ENCODE results near the gene AP3D1. TPM values are rescaled to one million over a fixed set of nuclear protein-coding genes. Genes with fewer than 3 reads are reported as not detected.

The AP3D1 gene
- total and polyA plus RNA-seq, 9 of the 15 experiments (the other 6 are each of a cell fraction or from before 2014, with no cell fraction given): 1.2 to 86.1 (median 35.9) TPM

DNA sequence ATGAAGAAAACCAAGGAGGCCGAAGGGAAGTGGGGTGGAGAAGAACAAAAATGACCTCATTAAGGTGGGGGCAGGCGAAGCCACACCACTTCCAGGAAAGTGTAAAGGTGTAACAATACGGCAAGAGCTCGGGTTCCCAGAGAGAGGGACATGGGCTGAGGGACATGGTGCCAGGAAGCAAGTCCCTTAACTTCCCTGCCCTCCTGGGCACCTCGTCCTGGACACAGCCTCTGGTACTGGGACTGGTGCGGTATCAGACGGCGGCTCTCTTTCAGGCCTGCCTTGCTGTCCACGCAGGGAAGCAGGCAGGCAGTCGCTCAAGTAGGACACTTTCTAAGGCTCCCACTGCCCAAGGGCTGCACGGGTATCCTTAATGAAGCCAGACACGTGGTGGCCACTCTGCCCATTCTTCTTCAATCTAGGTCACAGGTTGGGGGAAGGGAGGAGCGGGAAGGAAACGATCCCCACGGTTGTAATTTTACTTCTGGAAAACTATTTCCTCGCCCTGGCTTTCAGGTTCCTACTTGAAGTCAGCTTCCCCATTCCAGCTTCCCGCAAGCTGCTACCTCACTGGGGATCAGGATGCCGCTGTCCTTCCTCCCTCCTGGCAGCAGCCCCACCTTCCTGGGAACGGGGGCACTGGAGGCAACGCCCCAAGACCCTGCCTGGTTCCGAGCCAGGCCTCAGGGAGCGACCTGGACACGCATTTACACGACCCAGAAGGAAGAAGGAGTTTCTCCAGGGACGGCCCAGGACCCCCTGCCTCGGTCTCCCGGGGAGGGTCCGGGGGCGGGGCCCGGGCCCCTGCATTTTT is 1.2 kb downstream of the AP3D1 start:
- H3K27ac ChIP-seq (ENCODE audit: extremely low read depth, low read depth, low read length): peak overlapping the region; percentile 96
- no peak for FAIRE-seq
- intact Hi-C loops (cut with micrococcal nuclease): loop anchor here (5.0 to 10.0 kb wide), 2 partner anchors 242 to 465 kb away; no protein-coding TSS in a partner anchor
- no peak for TF ChIP-seq CEBPG (CRISPR knock-in tag; IDR thresholded peaks at IDR 0.05)
- no peak for TF ChIP-seq CEBPG (tag; conservative IDR thresholded peaks at IDR 0.05 in 1 of 2, IDR thresholded peaks at IDR 0.05 in 1 of 2)
- no peak for TF ChIP-seq GTF2F1 (IDR thresholded peaks at IDR 0.05; ENCODE audit: low read depth, low read length)
- TF ChIP-seq POLR2B (IDR thresholded peaks at IDR 0.05; ENCODE audit: low read depth, partially characterized antibody): peak; percentile 35
- 0 out of 2 replicates have a peak, but pooled peaks have one; percentile 37 for TF ChIP-seq POLR2A (conservative IDR thresholded peaks at IDR 0.05)
- TF ChIP-seq, protein P1, sequence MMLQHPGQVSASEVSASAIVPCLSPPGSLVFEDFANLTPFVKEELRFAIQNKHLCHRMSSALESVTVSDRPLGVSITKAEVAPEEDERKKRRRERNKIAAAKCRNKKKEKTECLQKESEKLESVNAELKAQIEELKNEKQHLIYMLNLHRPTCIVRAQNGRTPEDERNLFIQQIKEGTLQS (IDR thresholded peaks at IDR 0.05): peak; percentile 57
- TF ChIP-seq, protein P1 (CRISPR knock-in tag; conservative IDR thresholded peaks at IDR 0.05): no peak
- TF ChIP-seq ATF7 (IDR thresholded peaks at IDR 0.05): peak; percentile 74
- no peak for TF ChIP-seq YY1 (IDR thresholded peaks at IDR 0.05; ENCODE audit: borderline replicate concordance in 1 of 3, control insufficient read depth in 1 of 3, extremely low read depth in 1 of 3, insufficient read depth in 3 of 3, insufficient read length in 1 of 3, insufficient replicate concordance in 2 of 3, low read depth in 1 of 3, low read length in 2 of 3)
- TF ChIP-seq ETV6 (IDR thresholded peaks at IDR 0.05; ENCODE audit: borderline replicate concordance in 1 of 2, low read depth in 2 of 2, low read length in 1 of 2): peak in 1 of 2 experiments; percentile 52; a peak in 1 of 4 replicates
- TF ChIP-seq ETV6 (CRISPR knock-in tag; IDR thresholded peaks at IDR 0.05; ENCODE audit: borderline replicate concordance): no peak
- 0 out of 4 replicates have a peak, but pooled peaks have one; percentile 11 to 22 for TF ChIP-seq SIN3A (IDR thresholded peaks at IDR 0.05; ENCODE audit: borderline replicate concordance in 2 of 2, control insufficient read depth in 1 of 2, low read depth in 2 of 2, low read length in 2 of 2)
- 0 out of 2 replicates have a peak, but pooled peaks have one; percentile 27 for TF ChIP-seq SUPT5H (IDR thresholded peaks at IDR 0.05)
- TF ChIP-seq FOXM1 (IDR thresholded peaks at IDR 0.05; ENCODE audit: low read depth): no peak
- TF ChIP-seq FOXM1 (CRISPR knock-in tag; IDR thresholded peaks at IDR 0.05; ENCODE audit: low read depth): no peak
- 0 out of 2 replicates have a peak, but pooled peaks have one; percentile 4 for TF ChIP-seq TEAD4 (IDR thresholded peaks at IDR 0.05; ENCODE audit: low read length)
- TF ChIP-seq TEAD4 (CRISPR knock-in tag; IDR thresholded peaks at IDR 0.05; ENCODE audit: borderline replicate concordance): no peak
- TF ChIP-seq ZC3H4 (CRISPR knock-in tag; IDR thresholded peaks at IDR 0.05; ENCODE audit: borderline replicate concordance): 0 out of 2 replicates have a peak, but pooled peaks have one; percentile 58
- 0 out of 2 replicates have a peak, but pooled peaks have one; percentile 35 for TF ChIP-seq STAT5A (IDR thresholded peaks at IDR 0.05; ENCODE audit: borderline replicate concordance, low read length)
- peak; percentile 59 for TF ChIP-seq SP1 (CRISPR knock-in tag; IDR thresholded peaks at IDR 0.05)
- peak; percentile 31 for TF ChIP-seq CHD1 (IDR thresholded peaks at IDR 0.05; ENCODE audit: low read length)

More for the DNA sequence above, 1.2 kb downstream of the AP3D1 start:
- no TSS peak for BruUV-seq (replicated peaks)
- ChIA-PET CTCF (ENCODE audit: low intra/inter-chr PET ratio) (no interaction called here), POLR2A (interaction anchor here (0.6 to 2.0 kb wide), 5 partner anchors 13 to 120 kb away, joined by 3 to 6 read pairs (median 3); no protein-coding TSS in a partner anchor)
- Histone ChIP-seq H3K36me3 (ENCODE audit: control insufficient read depth, insufficient read depth, low read length) (peaks cover 37% of the 10 kb centered on the region), H3K4me1 (replicated peaks in 1 of 2; ENCODE audit: control insufficient read depth in 2 of 2, insufficient read depth in 2 of 2, low read length in 2 of 2) (peaks cover 21 to 34% of the 10 kb centered on the region in 2 experiments; a peak in 4 of 5 replicates), H3K4me3 (peak overlapping the region; percentile 98), H2AFZ (ENCODE audit: low read depth, low read length) (no peak overlapping the region), H3K9me1 (ENCODE audit: control insufficient read depth, insufficient read depth, low read length) (peaks cover 7% of the 10 kb centered on the region), H3K9ac (ENCODE audit: insufficient read depth in 1 of 2, low read depth in 2 of 2, low read length in 2 of 2) (peak overlapping the region; percentile 98 to 99), H3K9me3 (replicated peaks; ENCODE audit: control insufficient read depth, insufficient read depth, low read depth, low read length) (no peaks in the 10 kb centered on the region), H3K4me2 (ENCODE audit: insufficient read depth, low read length) (peak overlapping the region; percentile 95), H3K79me2 (ENCODE audit: control insufficient read depth, insufficient read depth, low read length) (peaks cover 60% of the 10 kb centered on the region), H3K27me3 (ENCODE audit: control insufficient read depth in 2 of 2, insufficient read depth in 2 of 2, low read length in 2 of 2) (no peaks in the 10 kb centered on the region), H4K20me1 (replicated peaks; ENCODE audit: control insufficient read depth, insufficient read depth, low read length) (peaks cover 20% of the 10 kb centered on the region)
- ATAC-seq (peak; percentile 3; the same call in 2 of the 3 replicates), DNase-seq (ENCODE audit: extremely low read depth in 1 of 4, low spot score in 3 of 4) (peak in 2 of 4 experiments; percentile 38 to 50)
- WGBS (ENCODE audit: insufficient coverage, low coverage, missing lambda C conversion rate): 3% methylated on average over 26 of the region's 30 CpGs
- in situ Hi-C loops (cut with MboI): loop anchor here (10.0 kb wide), 2 partner anchors 235 to 455 kb away; no protein-coding TSS in a partner anchor
